Measurements from ENCODE around the gene SSR4.
A peak's percentile ranks its signal among the peaks of the same experiment; 100 is the strongest.

SSR4 gene

GRCh38 chrX:153780678-153781427, 13.6 kb upstream of the SSR4 start, which contains the start of gene SRPK3:
TSS of gene SRPK3 (plus strand) at chrX:153781041. CDS start at chrX:153781087, 46 bp downstream.
- DNase-seq (ENCODE audit: low read depth) = no peak

- no peak for DNase-seq (ENCODE audit: low read depth)
These were observed 12.9 kb upstream of the SSR4 start for GRCh38 chrX:153781428-153782047.

- no peak for DNase-seq (ENCODE audit: low read depth)
These were observed 12.2 kb upstream of the SSR4 start for GRCh38 chrX:153782313-153782712.

GRCh38 chrX:153782871-153783270, 11.6 kb upstream of the SSR4 start:
- DNase-seq (ENCODE audit: low read depth) = no peak

- no peak for DNase-seq (ENCODE audit: low read depth)
These were observed 11.0 kb upstream of the SSR4 start for GRCh38 chrX:153783378-153784013.

GRCh38 chrX:153784325-153784967, 10.0 kb upstream of the SSR4 start:
- DNase-seq (ENCODE audit: low read depth) = no peak

- no peak for DNase-seq (ENCODE audit: low read depth)
These were observed 7.8 kb upstream of the SSR4 start for GRCh38 chrX:153786669-153787068.

- no peak for DNase-seq (ENCODE audit: low read depth)
These were observed 4.8 kb upstream of the SSR4 start for GRCh38 chrX:153789654-153790053.

- DNase-seq (ENCODE audit: low read depth) = no peak
These were observed 3.2 kb upstream of the SSR4 start for GRCh38 chrX:153791104-153791852.

GRCh38 chrX:153792368-153792767, 2.1 kb upstream of the SSR4 start:
- DNase-seq (ENCODE audit: low read depth) = no peak

- DNase-seq (ENCODE audit: low read depth) = no peak
These were observed 1.2 kb upstream of the SSR4 start for GRCh38 chrX:153793291-153793690.

- peak; percentile 6 for DNase-seq (ENCODE audit: low read depth)
These were observed 689 bp downstream of the SSR4 start for GRCh38 chrX:153794897-153795816.

GRCh38 chrX:153797415-153798015, 3.0 kb downstream of the SSR4 start:
- DNase-seq (ENCODE audit: low read depth) = no peak

GRCh38 chrX:153799326-153799725, 4.9 kb downstream of the SSR4 start:
- DNase-seq (ENCODE audit: low read depth) = no peak

GRCh38 chrX:153800177-153800722, 5.8 kb downstream of the SSR4 start:
- no peak for DNase-seq (ENCODE audit: low read depth)

GRCh38 chrX:153800746-153801145, 6.3 kb downstream of the SSR4 start:
- DNase-seq (ENCODE audit: low read depth) = no peak

GRCh38 chrX:153801669-153802068, 7.2 kb downstream of the SSR4 start:
- no peak for DNase-seq (ENCODE audit: low read depth)

GRCh38 chrX:153802513-153803045, 8.1 kb downstream of the SSR4 start:
- no peak for DNase-seq (ENCODE audit: low read depth)

GRCh38 chrX:153803211-153804099, 9.0 kb downstream of the SSR4 start:
- no peak for DNase-seq (ENCODE audit: low read depth)

Data from activated T-helper 9 cell treated with anti-CD3 and anti-CD28 coated beads, Interleukin-2, amount 50 U/mL, for 16 hours (primary cell).